BJ (cell line): ENCODE results near the gene ACP7. TPM values are rescaled to one million over a fixed set of nuclear protein-coding genes. Genes with fewer than 3 reads are reported as not detected.

Source experiments
- CTCF ChIA-PET: fragments of 350-600 bp; formaldehyde crosslinking; extraction: SDS; loops from one replicate; lab custom pipeline; 2021; ENCODE audit warnings: antibody characterized with exemption, inconsistent platforms; lab: Yijun Ruan, JAX
- POLR2A ChIA-PET: fragments of 300-600 bp; sonication (Branson Sonifier 250); formaldehyde crosslinking; extraction: SDS; loops from one replicate; lab custom pipeline; 2021; ENCODE audit warnings: antibody characterized with exemption; lab: Charles Lee
- DNase-seq: peaks from one replicate; pipeline ENCODE4 v3.0.0-alpha.2; 2011; ENCODE audit warnings: low read depth
- H3K27me3 ChIP-seq: 2 replicates; pipeline ENCODE4 v1.6.0; 2011; ENCODE audit warnings: low read length; ENCODE audit not compliant: control insufficient read depth, insufficient read depth
- H3K36me3 ChIP-seq: 2 replicates; pipeline ENCODE4 v1.5.1; 2011; ENCODE audit warnings: low read length; ENCODE audit not compliant: control insufficient read depth, insufficient read depth
- H3K4me3 ChIP-seq: 2 replicates; pipeline ENCODE4 v1.5.1; 2011; ENCODE audit warnings: low read depth, mild to moderate bottlenecking, control low read depth, low read length
- CTCF ChIP-seq: IDR thresholded peaks from 2 replicates; pipeline ENCODE4 v1.5.1; 2011; ENCODE audit warnings: low read depth, mild to moderate bottlenecking, control low read depth, inconsistent platforms, low read length, moderate library complexity; ENCODE audit not compliant: insufficient read depth
- polyA plus RNA-seq: library from polyadenylated mRNA; depleted of rRNA; stranded (reverse); fragments of >200 nt; gene quantifications from 2 replicates; pipeline ENCODE4 v1.2.3, GENCODE V29; 2011

The ACP7 gene
- polyA plus RNA-seq, 1 experiment = not detected

GRCh38 chr19:39132344-39132969 is 48.3 kb downstream of the ACP7 start:
- TF ChIP-seq CTCF = no peak
- H3K27me3 ChIP-seq = no peaks in the 10 kb centered on the region
- no peak overlapping the region for H3K4me3 ChIP-seq
- ChIA-PET CTCF (interaction anchor here (0.9 to 1.6 kb wide), 4 partner anchors 10 to 265 kb away, joined by 3 read pairs; no protein-coding TSS in a partner anchor), POLR2A (no interaction called here)
- no peaks in the 10 kb centered on the region for H3K36me3 ChIP-seq
- DNase-seq = no peak

- Histone ChIP-seq H3K36me3 (no peaks in the 10 kb centered on the region; the same call in 1 of the 2 replicates), H3K4me3 (no peak overlapping the region), H3K27me3 (no peaks in the 10 kb centered on the region)
- ChIA-PET POLR2A (no interaction called here), CTCF (interaction anchor here (0.9 to 1.6 kb wide), 3 partner anchors 11 to 195 kb away, joined by 3 read pairs; no protein-coding TSS in a partner anchor)
- DNase-seq = no peak
- no peak for TF ChIP-seq CTCF
Observed at GRCh38 chr19:39133431-39134270, 49.5 kb downstream of the ACP7 start.

- ChIA-PET POLR2A (no interaction called here), CTCF (no interaction called here)
- Histone ChIP-seq H3K36me3 (no peaks in the 10 kb centered on the region; the same call in none of the 2 replicates), H3K27me3 (no peaks in the 10 kb centered on the region), H3K4me3 (no peak overlapping the region)
- no peak for TF ChIP-seq CTCF
- no peak for DNase-seq
Observed at GRCh38 chr19:39135701-39136100, 51.5 kb downstream of the ACP7 start.

- ChIA-PET CTCF (no interaction called here), POLR2A (no interaction called here)
- no peak for DNase-seq
- no peak overlapping the region for H3K4me3 ChIP-seq
- TF ChIP-seq CTCF = no peak
- no peaks in the 10 kb centered on the region; the same call in none of the 2 replicates for H3K36me3 ChIP-seq
- H3K27me3 ChIP-seq = no peaks in the 10 kb centered on the region
Observed at GRCh38 chr19:39136225-39136940, 52.2 kb downstream of the ACP7 start.

GRCh38 chr19:39137131-39137530 is 53.0 kb downstream of the ACP7 start:
- TF ChIP-seq CTCF = no peak
- POLR2A ChIA-PET = no interaction called here
- Histone ChIP-seq H3K4me3 (no peak overlapping the region), H3K27me3 (no peaks in the 10 kb centered on the region), H3K36me3 (no peaks in the 10 kb centered on the region; the same call in none of the 2 replicates)
- DNase-seq = no peak
- CTCF ChIA-PET = no interaction called here
